GM19463 (cell line): ENCODE data around the gene CD274.
"Not testable (repeated sequence)": the region's sequence is repeated elsewhere in the genome, so short reads cannot be mapped to it uniquely, and the experiment has no call there.

Source experiments
- ATAC-seq: cut with Tn5 transposase; IDR thresholded peaks from one replicate; pipeline ENCODE4 v1.9.1; 2021; ENCODE audit warnings: mild to moderate bottlenecking, moderate library complexity; ENCODE audit not compliant: unreplicated experiment

Gene CD274

GRCh38 chr9:5493679-5494511, 43.6 kb downstream of the CD274 start:
- peak; percentile 83 for ATAC-seq

GRCh38 chr9:5494765-5495164, 44.4 kb downstream of the CD274 start:
- not testable (repeated sequence) for ATAC-seq

- no peak for ATAC-seq
Observed at GRCh38 chr9:5499157-5499556, 48.8 kb downstream of the CD274 start.

- ATAC-seq, result no peak
Observed at GRCh38 chr9:5499889-5500398, 49.6 kb downstream of the CD274 start.

- ATAC-seq, result no peak
Observed at GRCh38 chr9:5500441-5501235, 50.3 kb downstream of the CD274 start.

- no peak for ATAC-seq
Observed at GRCh38 chr9:5502553-5502952, 52.2 kb downstream of the CD274 start.

GRCh38 chr9:5509573-5509972, 59.2 kb downstream of the CD274 start:
- no peak for ATAC-seq

GRCh38 chr9:5510360-5510931, 60.1 kb downstream of the CD274 start, which contains the start of gene PDCD1LG2:
Gene PDCD1LG2, plus strand, starts transcription at chr9:5510531. Its CDS starts 12,016 bp downstream, at chr9:5522547.
- peak; percentile 73 for ATAC-seq

- no peak for ATAC-seq
Observed at GRCh38 chr9:5510989-5511388, 60.6 kb downstream of the CD274 start.

- ATAC-seq, result no peak
Observed at GRCh38 chr9:5511476-5511875, 61.1 kb downstream of the CD274 start.

- ATAC-seq, result no peak
Observed at GRCh38 chr9:5511935-5512580, 61.7 kb downstream of the CD274 start.

- ATAC-seq, result no peak
Observed at GRCh38 chr9:5512658-5513452, 62.5 kb downstream of the CD274 start.

- no peak for ATAC-seq
Observed at GRCh38 chr9:5513966-5514616, 63.7 kb downstream of the CD274 start.

GRCh38 chr9:5514617-5515260, 64.4 kb downstream of the CD274 start:
- ATAC-seq, result no peak

GRCh38 chr9:5515261-5515650, 64.9 kb downstream of the CD274 start:
- ATAC-seq, result no peak

GRCh38 chr9:5516453-5517220, 66.3 kb downstream of the CD274 start:
- ATAC-seq, result no peak

GRCh38 chr9:5518171-5518936, 68.0 kb downstream of the CD274 start:
- peak; percentile 62 for ATAC-seq

- ATAC-seq, result peak; percentile 34
Observed at GRCh38 chr9:5518937-5519319, 68.6 kb downstream of the CD274 start.
